COLO668 (cell line): ENCODE measurements around the gene P2RX7.
"Not testable (repeated sequence)": the region's sequence is repeated elsewhere in the genome, so short reads cannot be mapped to it uniquely, and the experiment has no call there.

Source experiments
- DNase-seq: peaks from one replicate; lab custom pipeline; 2025; ENCODE audit not compliant: unreplicated experiment; lab: John Stamatoyannopoulos, UW

The P2RX7 gene

DNA sequence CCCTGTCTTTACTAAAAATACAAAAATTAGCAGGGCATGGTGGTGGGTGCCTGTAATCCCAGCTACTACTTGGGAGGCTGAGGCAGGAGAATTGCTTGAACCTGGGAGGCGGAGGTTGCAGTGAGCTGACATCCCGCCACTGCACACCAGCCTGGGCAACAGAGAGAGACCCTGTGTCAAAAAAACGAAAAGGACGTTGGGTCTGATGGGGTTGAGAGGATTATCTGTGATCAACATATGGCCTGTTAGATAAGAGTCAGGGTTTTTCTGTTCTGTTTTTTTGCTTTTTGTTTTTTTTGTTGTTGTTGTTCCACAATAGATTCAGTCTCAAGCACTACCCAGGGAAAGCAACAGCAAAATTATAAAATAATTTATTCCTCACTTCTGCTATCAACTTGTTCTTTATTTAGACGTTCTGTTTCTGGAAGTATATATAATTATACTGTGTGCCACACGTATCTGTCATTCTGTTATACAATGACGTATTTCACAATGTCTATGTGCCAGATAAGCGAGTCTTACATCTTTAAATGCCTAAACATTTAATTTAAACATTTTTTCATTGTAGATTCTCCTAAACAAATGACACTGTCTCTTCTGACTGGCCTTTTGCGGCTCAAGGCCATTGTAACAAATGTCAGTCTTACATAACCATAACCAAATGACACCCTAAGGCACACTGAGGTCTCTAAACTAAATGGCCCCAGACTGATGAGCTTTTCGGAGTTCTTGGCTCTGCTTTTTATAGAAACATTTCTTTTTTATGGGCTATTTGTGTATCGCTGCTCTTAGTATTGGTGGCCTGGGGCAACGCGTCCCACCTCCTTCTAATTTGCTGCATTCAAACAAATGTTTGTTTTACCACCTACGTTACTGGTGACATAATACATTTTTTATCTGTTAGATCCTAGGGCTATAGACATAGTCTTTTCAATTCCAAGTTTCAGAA lies 70.0 kb downstream of the P2RX7 start:
- DNase-seq = no peak

DNA sequence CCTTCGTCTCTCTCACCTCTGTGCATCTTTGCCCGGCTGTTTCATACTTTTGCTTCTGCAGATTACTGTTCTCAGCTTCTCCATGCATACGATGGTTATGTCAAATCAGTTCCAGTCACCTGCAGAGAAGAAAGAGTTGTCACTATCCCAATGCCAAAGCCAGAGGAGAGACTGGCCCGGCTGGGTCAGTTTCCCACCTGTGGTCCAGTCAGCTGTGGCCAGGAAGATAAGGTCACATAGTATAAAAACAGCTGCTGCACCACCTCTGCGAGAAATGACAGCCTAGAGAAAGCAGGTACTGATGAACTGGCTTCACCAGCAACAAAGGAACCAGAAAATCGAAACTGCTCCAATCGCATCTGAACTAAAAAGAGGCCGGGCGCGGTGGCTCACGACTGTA lies 70.8 kb downstream of the P2RX7 start:
- DNase-seq = no peak

- no peak for DNase-seq
Observed at GRCh38 chr12:121205491-121205890, 72.8 kb downstream of the P2RX7 start.

DNA sequence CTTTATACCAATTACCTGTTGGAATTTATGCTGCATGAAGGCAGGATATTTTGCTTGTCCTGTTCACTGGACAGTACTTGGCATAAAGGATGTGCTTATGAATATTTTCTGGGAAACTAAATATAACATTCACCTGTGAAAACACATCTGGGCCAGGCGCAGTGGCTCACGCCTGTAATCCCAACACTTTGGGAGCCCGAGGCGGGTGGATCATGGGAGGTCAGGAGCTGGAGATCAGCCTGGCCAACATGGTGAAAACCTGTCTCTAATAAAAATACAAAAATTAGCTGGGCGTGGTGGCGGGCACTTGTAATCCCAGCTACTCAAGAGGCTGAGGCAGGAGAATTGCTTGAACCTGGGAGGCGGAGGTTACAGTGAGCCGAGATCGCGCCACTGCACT lies 75.9 kb downstream of the P2RX7 start:
- DNase-seq = not testable (repeated sequence)

GRCh38 chr12:121209221-121209620 lies 76.5 kb downstream of the P2RX7 start:
- no peak for DNase-seq

GRCh38 chr12:121209624-121210572 lies 77.2 kb downstream of the P2RX7 start, which contains the start of gene P2RX4:
P2RX4 (plus strand) TSS chr12:121210129; CDS start chr12:121210165, 36 bp downstream.
- DNase-seq = peak; percentile 93

DNA sequence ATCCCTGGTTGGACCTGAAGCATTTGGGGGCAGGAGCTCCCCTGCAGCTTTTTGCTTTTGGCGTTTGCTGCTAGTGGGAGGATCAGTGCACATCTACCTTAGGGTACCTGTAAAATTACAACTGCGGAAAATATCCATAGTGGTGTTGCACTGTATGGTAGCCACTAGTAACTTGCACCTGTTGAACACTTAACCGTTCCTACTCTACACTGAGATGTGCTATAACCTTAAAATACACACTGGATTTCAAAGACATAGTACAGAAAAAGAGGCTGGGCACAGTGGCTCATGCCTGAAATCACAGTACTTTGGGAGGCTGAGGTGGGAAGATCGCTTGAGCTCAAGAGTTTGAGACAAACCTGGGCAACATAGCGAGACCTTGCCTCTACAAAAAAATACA lies 80.2 kb downstream of the P2RX7 start:
- DNase-seq = no peak

DNA sequence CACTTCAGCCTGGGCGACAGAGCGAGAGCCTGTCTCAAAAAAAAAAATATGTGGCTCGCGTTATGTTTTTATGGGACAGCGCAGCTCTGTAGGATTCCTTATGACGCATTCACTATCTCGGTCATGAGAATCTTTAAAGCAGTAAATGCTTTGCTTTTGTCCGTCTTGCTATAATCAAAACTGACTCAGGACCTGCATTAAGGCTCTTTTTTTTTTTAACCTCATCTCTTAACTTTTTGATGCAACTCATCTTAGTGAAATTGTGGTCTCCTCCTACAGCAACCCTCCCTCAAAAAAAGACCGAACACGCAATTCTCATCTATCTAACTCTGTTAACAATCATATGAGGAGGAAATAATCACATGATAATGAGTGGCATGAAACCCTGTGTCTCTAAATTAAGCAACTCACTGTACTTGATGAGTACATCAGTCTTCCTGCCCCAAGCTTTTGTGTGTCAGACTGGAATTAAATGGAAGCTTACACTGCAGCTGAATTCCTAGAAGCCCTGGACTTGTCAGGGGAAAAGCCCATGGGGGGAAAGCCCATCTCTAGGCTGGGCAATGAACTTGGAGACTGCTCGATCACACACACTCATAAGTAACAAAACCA lies 81.6 kb downstream of the P2RX7 start:
- DNase-seq = no peak

GRCh38 chr12:121214855-121215745 lies 82.4 kb downstream of the P2RX7 start:
- DNase-seq = no peak

GRCh38 chr12:121216102-121216501 lies 83.4 kb downstream of the P2RX7 start:
- no peak for DNase-seq

- no peak for DNase-seq
Observed at GRCh38 chr12:121217063-121217462, 84.4 kb downstream of the P2RX7 start.

DNA sequence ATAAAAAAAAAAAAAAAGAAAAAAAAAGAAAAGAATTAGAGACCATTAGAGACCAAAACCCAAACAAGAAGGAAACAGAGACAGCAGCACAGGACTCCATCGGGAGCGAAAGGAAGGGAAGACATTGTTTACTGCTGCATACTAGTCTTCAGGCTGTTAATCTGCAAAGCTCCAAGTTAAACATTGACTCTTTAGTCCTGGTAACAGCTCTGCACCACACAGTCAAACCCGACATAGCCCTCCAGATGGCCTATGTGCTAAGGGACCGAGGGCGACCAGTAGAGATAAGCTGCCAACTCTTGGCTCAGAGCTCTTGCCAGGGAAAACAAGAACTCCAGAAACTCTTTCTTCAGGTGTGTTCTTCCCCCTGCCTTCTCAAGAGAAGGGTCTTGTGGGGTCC lies 85.1 kb downstream of the P2RX7 start:
- DNase-seq = no peak

DNA sequence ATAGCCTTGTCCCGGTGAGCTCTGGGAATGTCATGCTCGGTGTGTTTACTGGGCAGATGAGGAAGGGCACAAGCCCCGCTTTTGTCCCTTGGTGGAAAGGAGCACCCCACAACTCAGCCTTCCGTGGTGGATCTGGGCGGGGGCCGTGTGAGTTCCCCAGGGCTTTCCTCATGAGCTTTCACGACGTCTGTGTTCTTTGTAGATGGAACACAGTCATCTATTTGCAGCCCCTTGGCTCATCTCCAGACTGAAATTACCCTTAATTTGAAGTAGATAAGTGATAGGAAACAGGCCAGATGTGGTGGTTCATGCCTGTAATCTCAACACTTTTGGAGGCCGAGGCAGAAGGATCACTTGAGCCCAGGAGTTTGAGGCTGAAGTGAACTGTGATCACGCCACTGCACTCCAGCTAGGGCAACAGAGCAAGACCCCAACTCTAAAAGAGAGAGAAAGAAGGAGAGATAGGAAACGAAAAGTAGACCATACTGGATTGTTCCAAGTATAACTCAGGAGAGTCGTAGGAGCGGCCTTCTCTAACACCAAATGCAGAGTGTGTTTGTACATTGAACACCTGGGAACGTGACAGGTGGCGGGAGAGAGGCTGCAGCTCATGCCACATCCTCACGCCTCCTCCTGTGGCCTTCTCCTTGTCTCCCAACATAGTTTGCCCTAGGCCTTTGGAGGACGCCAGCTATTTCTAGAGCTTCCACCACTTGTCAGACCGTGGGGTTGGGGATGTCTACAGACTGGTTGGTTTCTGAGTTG lies 86.1 kb downstream of the P2RX7 start:
- no peak for DNase-seq

DNA sequence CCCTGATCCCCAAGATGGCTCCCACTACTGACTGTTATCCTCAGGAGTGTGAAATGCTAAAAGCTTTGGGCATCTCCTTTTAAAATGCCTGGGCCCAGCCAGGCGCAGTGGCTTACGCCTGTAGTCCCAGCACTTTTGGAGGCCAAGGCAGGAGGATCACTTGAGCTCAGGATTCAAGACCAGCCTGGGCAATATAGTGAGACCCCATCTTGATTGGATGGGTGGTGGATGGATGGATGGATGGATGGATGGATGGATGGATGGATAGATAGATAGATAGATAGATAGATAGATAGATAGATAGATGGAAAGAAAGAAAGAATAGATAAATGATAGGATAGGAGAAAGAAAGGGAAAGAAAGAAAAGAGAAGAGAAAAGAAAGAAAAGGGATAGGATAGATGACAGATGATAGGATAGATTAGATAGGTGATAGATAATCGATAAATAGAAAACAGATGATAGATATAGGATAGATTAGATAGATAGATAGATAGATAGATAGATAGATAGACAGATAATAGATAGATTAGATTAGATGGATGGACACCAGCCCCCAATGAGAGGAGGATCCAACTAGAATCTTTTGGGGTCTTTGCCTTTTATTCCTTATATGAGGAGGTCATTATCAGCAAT lies 86.8 kb downstream of the P2RX7 start:
- DNase-seq = no peak

GRCh38 chr12:121222847-121223246 lies 90.2 kb downstream of the P2RX7 start:
- DNase-seq = no peak

DNA sequence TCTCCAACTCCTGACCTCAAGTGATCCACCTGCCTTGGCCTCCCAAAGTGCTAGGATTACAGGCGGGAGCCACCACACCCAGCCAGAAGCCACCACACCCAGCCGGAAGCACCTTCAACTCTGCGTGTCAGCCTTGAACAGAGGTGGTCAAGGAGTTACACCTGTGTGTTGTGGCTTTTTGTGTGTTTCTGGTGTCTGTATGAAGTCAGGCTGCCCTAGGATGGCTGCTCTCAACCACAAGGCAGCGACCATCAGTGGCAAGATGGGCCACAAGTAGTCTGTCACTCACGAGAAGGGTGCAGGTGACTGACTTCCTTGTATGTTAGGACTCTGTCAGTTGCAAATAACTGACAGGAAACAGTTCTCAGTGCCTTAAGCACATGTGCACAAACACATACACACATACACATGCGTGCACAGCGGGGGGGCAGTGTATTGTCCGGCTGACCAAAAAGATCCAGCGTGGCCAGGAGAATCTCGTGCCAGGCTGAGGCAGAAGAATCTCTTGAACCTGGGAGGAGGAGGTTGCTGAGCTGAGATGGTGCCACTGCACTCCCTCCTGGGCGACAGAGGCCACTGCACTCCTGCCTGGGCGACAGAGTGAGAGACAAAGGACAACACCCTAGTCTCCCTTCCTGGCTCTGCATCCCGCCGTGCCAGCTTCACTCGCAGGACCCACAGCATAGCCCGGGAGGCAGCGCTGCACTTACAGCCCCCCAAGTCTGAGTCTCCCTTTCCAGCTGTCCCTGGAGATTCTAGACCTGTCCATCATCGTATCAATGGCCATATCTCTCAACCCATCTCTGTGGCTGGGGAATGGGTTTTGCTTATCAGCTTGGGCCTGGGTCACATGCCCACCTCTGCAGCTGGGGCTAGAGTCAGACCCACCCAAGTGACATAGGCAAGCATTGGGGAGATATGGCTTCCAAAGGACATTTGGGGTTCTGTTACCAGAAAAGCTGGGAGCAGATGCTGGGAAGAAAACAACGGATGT lies 90.9 kb downstream of the P2RX7 start:
- DNase-seq = peak; percentile 19

DNA sequence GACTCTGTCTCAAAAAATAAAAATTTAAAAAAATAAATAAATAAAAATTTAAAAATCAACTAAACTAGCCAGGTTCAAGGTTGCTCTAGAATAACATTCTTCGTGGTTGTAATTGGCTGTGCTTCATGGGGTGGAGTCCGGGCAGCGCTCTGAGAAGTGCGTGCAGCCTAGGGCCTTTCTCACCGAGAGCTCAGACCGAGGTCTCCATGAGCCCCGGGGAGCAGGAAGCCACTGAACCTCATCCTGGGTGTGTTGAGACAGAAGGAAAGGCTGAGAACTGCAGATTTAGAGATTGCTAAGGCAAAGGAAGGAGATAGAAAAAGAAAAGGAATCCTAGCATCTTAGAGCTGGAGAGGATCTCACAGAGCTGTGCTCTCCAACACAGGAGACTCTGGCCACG lies 91.9 kb downstream of the P2RX7 start:
- no peak for DNase-seq

- no peak for DNase-seq
Observed at GRCh38 chr12:121226399-121226798, 93.7 kb downstream of the P2RX7 start.
